Measurements from ENCODE around the gene TRIM39. TPM values are rescaled to one million over a fixed set of nuclear protein-coding genes. Genes with fewer than 3 reads are reported as not detected.

TRIM39 gene
- total and polyA plus RNA-seq, 2 donors, result 5.8 to 16.6 TPM

DNA sequence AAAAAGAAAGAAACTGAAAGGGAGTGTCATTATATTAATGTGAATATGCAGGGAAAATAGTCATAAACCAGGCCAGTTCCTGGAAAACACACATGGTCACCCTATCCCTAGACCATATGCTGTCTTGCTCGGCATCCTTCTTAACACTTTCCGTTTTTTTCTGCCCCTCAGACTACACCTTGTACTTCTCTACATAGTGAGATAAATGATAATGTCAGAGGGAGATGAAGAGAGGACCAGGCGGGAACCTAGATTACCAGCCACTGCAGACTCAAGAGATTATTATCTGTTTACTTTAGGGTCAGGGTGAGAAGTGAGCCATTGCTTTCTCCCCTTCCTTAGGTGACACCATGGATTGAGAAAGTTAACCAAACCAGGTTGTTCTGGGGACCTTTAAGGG is 14.5 kb downstream of the TRIM39 start:
- Histone ChIP-seq H3K4me1 (ENCODE audit: insufficient read depth) (no peaks in the 10 kb centered on the region), H3K27ac (ENCODE audit: low read depth) (no peak overlapping the region), H3K4me3 (ENCODE audit: low read depth, low read length) (no peak overlapping the region), H3K36me3 (ENCODE audit: insufficient read depth) (no peaks in the 10 kb centered on the region)
- 91% methylated on average over 3 of the region's 3 CpGs for whole genome bisulfite sequencing
- no peak for DNase-seq (ENCODE audit: extremely low spot score)

DNA sequence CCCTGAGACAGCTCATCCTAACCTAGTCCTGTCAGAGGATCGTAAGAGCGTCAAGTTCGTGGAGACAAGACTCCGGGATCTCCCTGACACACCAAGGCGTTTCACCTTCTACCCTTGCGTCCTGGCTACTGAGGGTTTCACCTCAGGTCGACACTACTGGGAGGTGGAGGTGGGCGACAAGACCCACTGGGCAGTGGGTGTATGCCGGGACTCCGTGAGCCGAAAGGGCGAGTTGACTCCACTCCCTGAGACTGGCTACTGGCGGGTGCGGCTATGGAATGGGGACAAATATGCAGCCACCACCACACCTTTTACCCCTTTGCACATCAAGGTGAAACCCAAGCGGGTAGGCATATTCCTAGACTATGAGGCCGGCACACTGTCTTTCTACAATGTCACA is 15.0 kb downstream of the TRIM39 start:
- 94% methylated on average over 16 of the region's 16 CpGs for WGBS
- Histone ChIP-seq H3K4me1 (ENCODE audit: insufficient read depth) (no peaks in the 10 kb centered on the region), H3K4me3 (ENCODE audit: low read depth, low read length) (no peak overlapping the region), H3K36me3 (ENCODE audit: insufficient read depth) (no peaks in the 10 kb centered on the region), H3K27ac (ENCODE audit: low read depth) (no peak overlapping the region)
- no peak for DNase-seq (ENCODE audit: extremely low spot score)

DNA sequence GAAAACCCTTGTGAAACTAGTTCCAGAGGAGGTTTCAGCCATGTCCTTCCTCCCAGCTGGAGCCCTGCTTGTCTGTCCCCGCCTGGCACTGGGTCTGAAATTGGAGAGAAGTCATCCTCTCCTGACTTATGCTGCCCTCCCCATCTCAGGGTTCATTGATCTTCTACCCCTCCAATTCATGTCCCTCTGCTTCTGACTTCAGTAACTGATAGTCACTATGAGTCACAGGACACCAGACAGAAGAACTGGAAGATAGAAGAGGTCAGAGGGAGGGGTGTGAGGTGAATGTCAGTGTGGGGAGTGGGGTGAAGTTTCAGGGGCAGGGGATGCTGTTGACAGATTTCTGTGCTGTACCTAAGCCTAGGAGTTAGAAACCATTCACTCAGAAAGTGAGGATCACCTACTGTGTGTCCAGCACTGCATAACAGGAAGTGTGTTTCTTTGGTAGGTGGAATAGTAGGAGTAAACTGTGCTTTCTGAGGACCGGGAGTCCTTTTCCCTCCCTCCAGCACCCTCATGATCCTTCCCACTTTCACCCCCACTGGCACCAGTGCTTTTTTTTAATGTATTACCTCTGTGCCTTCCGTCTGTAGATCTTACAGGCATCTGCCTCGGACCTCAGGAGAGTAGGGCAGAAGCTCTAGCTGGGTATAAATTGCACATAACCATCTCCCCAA is 17.6 kb downstream of the TRIM39 start:
- H3K36me3 ChIP-seq (ENCODE audit: insufficient read depth), result no peaks in the 10 kb centered on the region
- WGBS, result 57% methylated on average over 4 of the region's 4 CpGs
- H3K4me1 ChIP-seq (ENCODE audit: insufficient read depth), result no peaks in the 10 kb centered on the region
- H3K27ac ChIP-seq (ENCODE audit: low read depth), result no peak overlapping the region
- H3K4me3 ChIP-seq (ENCODE audit: low read depth, low read length), result no peak overlapping the region
- DNase-seq (ENCODE audit: extremely low spot score), result no peak

DNA sequence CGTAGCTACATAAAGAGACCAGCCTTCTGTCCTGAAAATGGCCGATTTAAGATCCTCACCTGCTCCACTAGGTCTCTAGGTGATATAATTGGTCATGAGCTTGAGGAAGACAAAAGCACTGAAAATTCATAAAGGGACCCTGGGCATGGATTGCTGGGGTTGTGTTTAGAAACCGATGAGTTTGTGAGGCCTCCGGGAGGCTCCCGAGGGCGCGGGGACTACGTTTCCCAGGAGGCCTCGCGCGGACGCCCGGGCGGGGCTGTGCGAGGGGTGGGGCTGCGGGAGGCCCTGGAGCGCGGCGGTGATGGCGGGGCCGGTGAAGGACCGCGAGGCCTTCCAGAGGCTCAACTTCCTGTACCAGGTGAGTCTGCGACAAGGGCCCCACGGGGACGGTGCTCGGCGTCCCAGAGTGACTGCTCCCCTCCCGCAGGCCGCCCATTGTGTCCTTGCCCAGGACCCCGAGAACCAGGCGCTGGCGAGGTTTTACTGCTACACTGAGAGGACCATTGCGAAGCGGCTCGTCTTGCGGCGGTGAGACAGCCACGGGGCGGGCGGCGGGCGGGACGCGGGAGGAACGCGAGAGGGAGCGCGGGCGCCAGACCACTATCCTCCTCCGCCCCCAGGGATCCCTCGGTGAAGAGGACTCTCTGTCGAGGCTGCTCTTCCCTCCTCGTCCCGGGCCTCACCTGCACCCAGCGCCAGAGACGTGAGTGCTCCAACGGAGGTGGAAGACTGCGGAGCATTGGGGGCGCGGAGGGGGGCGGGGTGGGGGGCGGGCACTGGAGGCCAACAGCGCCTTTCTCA is 18.3 kb downstream of the TRIM39 start, which contains the start of gene RPP21:
Gene RPP21, plus strand, starts transcription at position 289 of the 804 bp plus-strand sequence. Its CDS starts 16 bp downstream, at position 305.
- WGBS, result 2% methylated on average over 64 of the region's 64 CpGs
- no peaks in the 10 kb centered on the region for H3K36me3 ChIP-seq (ENCODE audit: insufficient read depth)

DNA sequence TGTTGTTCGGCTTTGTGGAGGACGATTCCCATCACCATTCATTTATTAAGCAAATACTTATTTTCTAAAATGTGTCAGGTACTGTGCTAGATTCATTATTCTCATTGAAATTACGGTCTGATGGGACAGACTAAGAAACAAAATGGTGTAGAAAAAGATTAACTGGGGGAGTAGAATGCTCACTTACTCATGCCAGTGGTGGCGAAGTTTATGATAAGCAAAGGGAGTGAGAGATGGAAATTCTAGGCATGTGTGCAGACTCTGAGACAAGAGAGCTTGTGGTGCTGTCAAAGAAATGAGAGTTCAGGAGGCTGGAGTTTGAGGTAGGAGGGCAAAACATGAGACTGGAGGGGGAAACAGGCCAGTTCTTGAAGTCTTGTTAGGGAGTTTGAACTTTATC is 19.1 kb downstream of the TRIM39 start:
- Histone ChIP-seq H3K36me3 (ENCODE audit: insufficient read depth) (no peaks in the 10 kb centered on the region), H3K4me1 (ENCODE audit: insufficient read depth) (no peaks in the 10 kb centered on the region), H3K27ac (ENCODE audit: low read depth) (no peak overlapping the region), H3K4me3 (ENCODE audit: low read depth, low read length) (peak overlapping the region; percentile 91)
- WGBS, result 32% methylated on average over 4 of the region's 4 CpGs
- DNase-seq (ENCODE audit: extremely low spot score), result no peak

More for the DNA sequence above, 18.3 kb downstream of the TRIM39 start, which contains the start of gene RPP21:
- Histone ChIP-seq H3K4me1 (ENCODE audit: insufficient read depth) (no peaks in the 10 kb centered on the region), H3K27ac (ENCODE audit: low read depth) (peak within 1 kb of the TSS; percentile 93), H3K4me3 (ENCODE audit: low read depth, low read length) (peak within 1 kb of the TSS; percentile 91)
- peak; percentile 64 for DNase-seq (ENCODE audit: extremely low spot score)

DNA sequence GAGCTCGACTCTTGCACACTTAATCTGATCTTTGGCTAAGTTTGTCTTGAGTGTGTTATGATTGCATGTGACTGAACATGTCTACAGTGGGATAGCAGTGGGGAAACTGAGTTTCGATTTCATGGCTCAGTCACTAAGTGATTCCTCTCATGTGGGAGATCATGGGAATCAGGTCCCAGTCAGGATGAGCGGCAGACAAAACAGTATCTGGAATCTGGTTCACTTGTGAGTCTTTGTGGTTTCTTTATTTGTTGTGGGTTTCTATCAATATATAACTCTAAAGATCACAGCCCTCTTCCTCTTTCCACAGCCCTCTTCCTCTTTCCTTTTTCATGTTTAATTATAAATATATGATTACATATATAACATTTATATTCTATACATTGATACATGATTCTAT is 22.2 kb downstream of the TRIM39 start:
- no peak overlapping the region for H3K4me3 ChIP-seq (ENCODE audit: low read depth, low read length)
- no peaks in the 10 kb centered on the region for H3K4me1 ChIP-seq (ENCODE audit: insufficient read depth)
- 87% methylated on average over 3 of the region's 3 CpGs for WGBS
- no peaks in the 10 kb centered on the region for H3K36me3 ChIP-seq (ENCODE audit: insufficient read depth)
- no peak overlapping the region for H3K27ac ChIP-seq (ENCODE audit: low read depth)
- DNase-seq (ENCODE audit: extremely low spot score), result no peak

DNA sequence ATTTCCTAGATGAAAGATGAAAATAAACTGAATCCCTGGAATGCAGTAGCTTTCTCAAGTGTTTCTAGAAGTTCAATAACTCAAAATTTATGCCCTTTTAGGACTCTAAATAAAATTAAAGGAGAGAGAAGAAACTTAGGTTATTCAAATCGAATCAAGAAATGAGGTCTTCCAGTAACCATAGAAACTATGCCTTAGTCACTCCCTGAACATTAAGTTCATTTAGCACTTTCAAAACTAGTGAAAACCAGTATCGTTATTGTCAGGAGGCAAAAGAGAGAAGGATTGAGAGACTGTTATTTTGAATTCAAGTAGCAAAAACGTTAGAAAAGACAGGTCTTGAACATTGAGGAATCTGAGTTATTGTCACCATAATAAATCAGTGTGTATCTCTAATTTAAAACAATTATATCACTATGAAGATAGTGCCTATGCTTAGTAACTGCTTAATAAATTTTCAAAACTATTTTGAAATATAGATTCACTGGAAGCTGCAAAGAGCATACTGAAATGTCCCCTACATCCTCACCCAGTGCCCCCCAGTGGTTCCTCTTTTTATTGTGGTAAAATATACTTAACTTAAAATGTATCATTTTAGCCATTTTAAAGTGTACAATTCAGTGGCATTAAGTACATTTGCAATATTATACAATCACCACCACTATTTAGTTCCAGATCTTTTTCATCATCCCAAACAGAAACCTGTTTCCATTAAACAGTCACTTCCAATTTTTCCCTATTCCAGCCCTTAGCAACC is 22.9 kb downstream of the TRIM39 start:
- WGBS, result 78% methylated on average over 3 of the region's 3 CpGs

DNA sequence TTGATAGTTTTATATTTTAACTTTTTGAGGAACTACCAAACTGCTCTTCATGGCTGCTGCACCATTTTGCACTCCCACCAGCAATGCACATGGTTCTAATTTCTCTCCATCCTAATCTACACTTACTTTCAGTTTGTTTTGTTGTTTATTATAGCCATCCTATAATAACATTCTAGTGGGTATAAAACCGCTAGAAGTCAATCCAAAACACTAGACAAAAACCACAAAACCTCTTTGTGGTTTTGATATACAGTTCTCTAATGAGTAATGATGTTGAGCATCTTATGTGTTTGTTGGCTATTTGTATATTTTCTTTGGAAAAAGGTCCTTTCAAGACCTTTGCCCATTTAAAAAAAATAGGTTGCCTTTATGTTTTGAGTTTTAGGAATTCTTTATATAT is 23.8 kb downstream of the TRIM39 start:
- no peak overlapping the region for H3K4me3 ChIP-seq (ENCODE audit: low read depth, low read length)
- no peak for DNase-seq (ENCODE audit: extremely low spot score)
- no peaks in the 10 kb centered on the region for H3K4me1 ChIP-seq (ENCODE audit: insufficient read depth)
- no peak overlapping the region for H3K27ac ChIP-seq (ENCODE audit: low read depth)
- no peaks in the 10 kb centered on the region for H3K36me3 ChIP-seq (ENCODE audit: insufficient read depth)
- WGBS, result 62% methylated on average over 1 of the region's 1 CpG

More for the DNA sequence above, 22.9 kb downstream of the TRIM39 start:
- Histone ChIP-seq H3K27ac (ENCODE audit: low read depth) (no peak overlapping the region), H3K36me3 (ENCODE audit: insufficient read depth) (no peaks in the 10 kb centered on the region), H3K4me1 (ENCODE audit: insufficient read depth) (no peaks in the 10 kb centered on the region), H3K4me3 (ENCODE audit: low read depth, low read length) (no peak overlapping the region)
- DNase-seq (ENCODE audit: extremely low spot score), result no peak

DNA sequence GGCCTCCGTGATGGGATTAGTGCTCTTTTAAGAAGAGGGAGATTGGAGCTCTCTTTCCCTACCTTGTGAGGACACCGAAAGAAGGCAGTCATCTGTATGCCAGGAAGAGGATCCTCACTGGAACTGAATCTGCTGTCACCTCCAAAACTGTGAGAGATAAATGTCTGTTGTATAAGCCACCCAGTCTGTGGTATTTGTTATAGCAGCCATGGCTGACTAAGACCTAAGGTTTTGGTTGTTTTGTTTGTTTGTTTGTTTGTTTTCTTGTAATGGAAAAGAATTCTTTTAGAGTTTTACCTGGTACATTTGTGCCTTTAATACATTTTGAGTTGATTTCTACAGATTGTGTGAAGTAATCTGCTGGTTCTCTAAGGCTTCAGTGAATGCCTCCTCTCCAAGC is 25.8 kb downstream of the TRIM39 start:
- H3K27ac ChIP-seq (ENCODE audit: low read depth), result no peak overlapping the region
- DNase-seq (ENCODE audit: extremely low spot score), result no peak
- no peaks in the 10 kb centered on the region for H3K4me1 ChIP-seq (ENCODE audit: insufficient read depth)
- WGBS, result 87% methylated on average over 2 of the region's 2 CpGs
- H3K36me3 ChIP-seq (ENCODE audit: insufficient read depth), result no peaks in the 10 kb centered on the region
- no peak overlapping the region for H3K4me3 ChIP-seq (ENCODE audit: low read depth, low read length)

DNA sequence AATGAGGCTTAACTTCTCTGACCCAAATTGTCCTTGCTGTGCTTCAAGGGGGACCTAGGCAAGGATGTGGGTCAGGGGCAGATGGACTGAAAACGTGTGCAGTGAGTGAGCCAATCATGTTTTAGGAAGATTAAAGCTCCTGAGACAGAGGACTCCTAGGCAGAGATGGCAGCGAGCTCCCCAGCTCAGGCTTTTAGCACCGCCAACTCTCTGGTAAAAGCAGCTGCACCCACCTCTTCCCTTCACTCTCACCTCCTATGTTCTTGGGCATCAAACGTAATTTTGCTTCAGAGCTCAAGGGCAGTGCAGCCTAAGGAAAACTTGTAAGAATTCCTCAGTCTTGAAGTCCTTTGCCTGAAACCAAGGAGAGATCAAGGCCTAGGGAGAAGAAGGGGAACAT is 28.6 kb downstream of the TRIM39 start:
- H3K36me3 ChIP-seq (ENCODE audit: insufficient read depth), result no peaks in the 10 kb centered on the region
- WGBS, result 62% methylated on average over 4 of the region's 4 CpGs
- H3K4me3 ChIP-seq (ENCODE audit: low read depth, low read length), result no peak overlapping the region
- no peaks in the 10 kb centered on the region for H3K4me1 ChIP-seq (ENCODE audit: insufficient read depth)
- DNase-seq (ENCODE audit: extremely low spot score), result no peak
- H3K27ac ChIP-seq (ENCODE audit: low read depth), result no peak overlapping the region

DNA sequence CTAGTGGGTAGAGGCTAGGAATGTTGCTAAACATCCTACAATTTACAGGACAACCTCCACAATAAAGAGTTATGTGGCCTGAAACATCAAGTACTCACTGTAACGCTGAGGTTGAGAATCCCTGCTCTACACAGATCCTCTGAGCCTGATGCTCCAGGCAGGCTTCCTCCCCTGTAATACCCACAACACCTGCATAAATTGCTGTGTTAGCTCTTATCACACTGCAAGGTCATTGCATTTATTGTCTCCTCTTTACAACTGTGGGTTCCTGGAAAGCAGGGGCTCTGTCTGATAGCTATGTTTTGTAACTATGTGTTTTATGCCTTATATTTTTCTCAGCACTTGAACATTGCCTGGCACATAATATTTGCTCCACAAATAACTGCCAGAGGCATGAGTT is 29.8 kb downstream of the TRIM39 start:
- no peak overlapping the region for H3K27ac ChIP-seq (ENCODE audit: low read depth)
- no peaks in the 10 kb centered on the region for H3K4me1 ChIP-seq (ENCODE audit: insufficient read depth)
- H3K36me3 ChIP-seq (ENCODE audit: insufficient read depth), result no peaks in the 10 kb centered on the region
- DNase-seq (ENCODE audit: extremely low spot score), result no peak
- H3K4me3 ChIP-seq (ENCODE audit: low read depth, low read length), result no peak overlapping the region
- WGBS, result 48% methylated on average over 1 of the region's 1 CpG

DNA sequence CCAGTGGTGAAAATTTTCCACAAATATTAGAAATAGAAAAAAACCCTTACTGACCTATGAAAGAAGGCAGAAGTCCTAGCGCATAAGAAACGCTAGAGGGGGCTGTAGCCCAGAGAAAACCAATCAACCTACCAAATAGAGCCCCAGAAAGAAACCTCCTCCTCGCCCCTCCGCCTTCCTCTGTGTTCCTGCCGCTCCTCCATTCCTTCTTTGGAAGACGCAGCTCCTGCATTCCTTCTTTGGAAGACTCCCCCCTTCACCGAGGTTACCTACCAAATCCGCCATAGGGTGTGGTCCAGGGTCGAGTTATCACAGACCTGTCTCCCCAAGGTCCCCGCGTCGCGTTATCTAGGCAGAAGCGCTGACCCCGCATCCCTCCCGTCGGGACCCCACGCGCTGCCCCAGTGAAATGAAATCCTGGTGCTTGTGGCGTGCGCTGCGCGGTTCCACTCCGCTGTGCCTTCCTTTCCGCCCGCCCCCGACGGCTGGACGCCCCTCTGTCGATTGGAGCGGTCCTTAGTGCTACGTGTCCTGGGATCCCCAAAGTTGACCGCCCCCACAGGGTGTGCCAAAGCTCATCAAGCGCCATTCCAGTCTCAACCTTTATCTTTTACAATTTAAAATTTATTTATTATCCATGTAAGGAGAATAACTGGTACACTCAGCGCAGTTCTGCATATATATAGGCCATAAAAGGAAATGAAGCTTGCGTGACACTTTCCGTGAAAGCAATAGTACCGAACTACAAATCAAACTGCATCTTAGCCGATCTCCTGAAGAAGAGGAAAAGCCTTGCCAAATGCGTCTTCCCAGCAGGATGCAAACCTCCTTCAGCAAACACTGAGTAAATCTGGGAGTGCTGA is 31.2 kb downstream of the TRIM39 start:
- Histone ChIP-seq H3K4me1 (ENCODE audit: insufficient read depth) (no peaks in the 10 kb centered on the region), H3K27ac (ENCODE audit: low read depth) (no peak overlapping the region), H3K4me3 (ENCODE audit: low read depth, low read length) (peak overlapping the region; percentile 29), H3K36me3 (ENCODE audit: insufficient read depth) (no peaks in the 10 kb centered on the region)
- WGBS, result 2% methylated on average over 40 of the region's 40 CpGs
- DNase-seq (ENCODE audit: extremely low spot score), result peak; percentile 17

DNA sequence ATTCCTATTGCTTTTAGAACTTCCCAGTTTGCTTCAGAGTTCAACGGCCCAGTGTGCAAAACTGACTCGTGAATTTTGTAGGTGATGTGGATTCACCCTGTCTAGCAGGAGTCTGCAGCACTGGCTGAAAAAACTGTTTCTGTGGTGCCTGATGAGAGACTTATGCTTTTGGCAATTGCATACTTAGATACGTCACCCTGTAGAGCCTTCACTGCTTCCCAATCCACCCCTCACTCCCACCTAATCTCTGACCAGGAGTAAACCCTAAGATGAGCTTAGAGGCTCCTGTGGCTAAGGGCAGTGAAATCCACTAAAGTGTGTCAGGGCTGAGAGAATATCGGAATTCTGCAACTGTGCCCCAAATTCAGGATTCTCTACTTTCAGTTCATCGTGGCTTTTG is 32.5 kb downstream of the TRIM39 start:
- no peak for DNase-seq (ENCODE audit: extremely low spot score)
- Histone ChIP-seq H3K4me3 (ENCODE audit: low read depth, low read length) (no peak overlapping the region), H3K4me1 (ENCODE audit: insufficient read depth) (no peaks in the 10 kb centered on the region), H3K27ac (ENCODE audit: low read depth) (no peak overlapping the region), H3K36me3 (ENCODE audit: insufficient read depth) (no peaks in the 10 kb centered on the region)
- 60% methylated on average over 5 of the region's 5 CpGs for WGBS
